Osteocyte (in vitro differentiated cells): ENCODE data around the gene RASSF5. TPM values are rescaled to one million over a fixed set of nuclear protein-coding genes. Genes with fewer than 3 reads are reported as not detected.

Experiments used
- DNase-seq: peaks from one replicate; pipeline ENCODE4 v3.0.0; 2021; ENCODE audit warnings: mixed read lengths; ENCODE audit not compliant: unreplicated experiment; ENCODE audit errors: extremely low spot score
- H3K27ac Mint-ChIP-seq: one replicate; pipeline ENCODE4 v1.8.0; 2021; ENCODE audit warnings: mild to moderate bottlenecking, mixed read lengths; ENCODE audit not compliant: unreplicated experiment
- H3K27me3 Mint-ChIP-seq: one replicate; pipeline ENCODE4 v1.8.0; 2021; ENCODE audit warnings: mixed read lengths; ENCODE audit not compliant: unreplicated experiment
- H3K36me3 Mint-ChIP-seq: one replicate; pipeline ENCODE4 v1.8.0; 2021; ENCODE audit warnings: mixed read lengths; ENCODE audit not compliant: unreplicated experiment
- H3K4me1 Mint-ChIP-seq: one replicate; pipeline ENCODE4 v1.8.0; 2021; ENCODE audit warnings: mixed read lengths; ENCODE audit not compliant: unreplicated experiment
- H3K4me3 Mint-ChIP-seq: one replicate; pipeline ENCODE4 v1.8.0; 2021; ENCODE audit warnings: mild to moderate bottlenecking, moderate library complexity, mixed read lengths; ENCODE audit not compliant: unreplicated experiment
- H3K9me3 Mint-ChIP-seq: one replicate; pipeline ENCODE4 v1.8.0; 2021; ENCODE audit warnings: mixed read lengths; ENCODE audit not compliant: unreplicated experiment
- total RNA-seq: library from RNA; stranded (reverse); gene quantifications from 2 replicates; pipeline ENCODE4 v1.2.1, GENCODE V29; 2021
- TF ChIP-seq, protein P1 (sequence below): fragments of 200-600 bp; sonication (generic); IDR thresholded peaks from 2 replicates; pipeline ENCODE4 v1.5.0; 2021; ENCODE audit warnings: antibody characterized with exemption, mild to moderate bottlenecking, moderate library complexity

The RASSF5 gene
- total RNA-seq, 1 donor from 2014 or later: not detected

DNA sequence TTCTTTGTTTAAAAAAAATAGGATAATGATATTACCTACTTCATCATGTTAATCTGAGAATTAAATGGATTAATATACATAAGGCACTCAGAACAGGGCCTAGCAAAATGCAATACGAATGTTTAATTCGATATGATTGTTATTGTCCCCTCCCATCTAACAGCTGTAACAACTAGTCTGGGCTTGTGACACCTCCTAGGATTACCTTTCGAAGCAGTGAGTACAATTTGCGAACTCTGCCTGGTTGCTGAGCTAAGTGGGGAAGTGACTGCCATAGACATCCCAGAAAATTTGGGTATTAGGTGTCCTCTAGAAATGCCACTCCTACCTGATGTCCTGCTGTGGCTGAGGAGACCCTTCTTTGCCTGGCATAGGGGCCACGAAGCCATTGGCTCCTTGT is 3.0 kb downstream of the RASSF5 start:
- H3K9me3 Mint-ChIP-seq: no peaks in the 10 kb centered on the region
- no peak overlapping the region for H3K4me3 Mint-ChIP-seq
- no peaks in the 10 kb centered on the region for H3K36me3 Mint-ChIP-seq
- TF ChIP-seq, protein P1, sequence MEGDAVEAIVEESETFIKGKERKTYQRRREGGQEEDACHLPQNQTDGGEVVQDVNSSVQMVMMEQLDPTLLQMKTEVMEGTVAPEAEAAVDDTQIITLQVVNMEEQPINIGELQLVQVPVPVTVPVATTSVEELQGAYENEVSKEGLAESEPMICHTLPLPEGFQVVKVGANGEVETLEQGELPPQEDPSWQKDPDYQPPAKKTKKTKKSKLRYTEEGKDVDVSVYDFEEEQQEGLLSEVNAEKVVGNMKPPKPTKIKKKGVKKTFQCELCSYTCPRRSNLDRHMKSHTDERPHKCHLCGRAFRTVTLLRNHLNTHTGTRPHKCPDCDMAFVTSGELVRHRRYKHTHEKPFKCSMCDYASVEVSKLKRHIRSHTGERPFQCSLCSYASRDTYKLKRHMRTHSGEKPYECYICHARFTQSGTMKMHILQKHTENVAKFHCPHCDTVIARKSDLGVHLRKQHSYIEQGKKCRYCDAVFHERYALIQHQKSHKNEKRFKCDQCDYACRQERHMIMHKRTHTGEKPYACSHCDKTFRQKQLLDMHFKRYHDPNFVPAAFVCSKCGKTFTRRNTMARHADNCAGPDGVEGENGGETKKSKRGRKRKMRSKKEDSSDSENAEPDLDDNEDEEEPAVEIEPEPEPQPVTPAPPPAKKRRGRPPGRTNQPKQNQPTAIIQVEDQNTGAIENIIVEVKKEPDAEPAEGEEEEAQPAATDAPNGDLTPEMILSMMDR: no peak
- no peak for DNase-seq
- no peak overlapping the region for H3K27ac Mint-ChIP-seq
- H3K4me1 Mint-ChIP-seq: peaks cover 14% of the 10 kb centered on the region
- peaks cover 65% of the 10 kb centered on the region for H3K27me3 Mint-ChIP-seq

DNA sequence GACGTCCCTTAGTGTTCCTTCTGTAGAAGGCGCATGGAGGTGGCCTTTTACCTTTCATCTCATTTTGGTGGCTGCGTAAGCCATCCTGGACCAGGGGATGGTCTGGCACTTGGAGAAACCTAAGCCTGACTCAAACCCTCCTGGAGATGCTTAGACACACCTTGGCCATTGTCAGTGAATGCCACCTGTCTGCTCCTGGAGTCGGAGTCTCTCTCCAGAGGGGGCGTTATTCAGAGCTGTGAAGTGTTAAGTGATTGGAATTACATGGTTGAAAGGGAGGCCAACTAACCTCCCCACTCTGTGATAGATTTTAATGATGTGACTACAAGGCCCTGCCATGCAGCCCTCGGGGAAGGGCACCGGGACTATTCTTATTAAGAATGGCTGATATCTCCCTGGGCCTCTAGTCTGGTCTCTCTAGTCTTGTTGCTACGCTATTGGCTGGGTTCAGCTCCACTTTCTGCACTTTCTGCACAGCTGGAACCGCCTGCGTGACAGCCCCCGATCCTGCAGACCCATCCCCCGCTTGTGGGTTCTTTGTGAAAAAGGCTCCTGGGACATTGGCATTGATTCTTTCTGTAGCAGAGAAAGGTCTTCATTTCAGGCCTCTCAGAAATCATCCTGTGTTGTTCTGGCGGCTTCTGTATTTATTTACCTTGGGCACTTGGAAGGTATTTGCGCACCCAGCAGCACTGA is 4.2 kb downstream of the RASSF5 start:
- H3K4me1 Mint-ChIP-seq: peaks cover 9% of the 10 kb centered on the region
- no peak overlapping the region for H3K4me3 Mint-ChIP-seq
- peaks cover 64% of the 10 kb centered on the region for H3K27me3 Mint-ChIP-seq
- H3K9me3 Mint-ChIP-seq: no peaks in the 10 kb centered on the region
- no peak overlapping the region for H3K27ac Mint-ChIP-seq
- DNase-seq: no peak
- TF ChIP-seq, protein P1: no peak
- H3K36me3 Mint-ChIP-seq: no peaks in the 10 kb centered on the region

DNA sequence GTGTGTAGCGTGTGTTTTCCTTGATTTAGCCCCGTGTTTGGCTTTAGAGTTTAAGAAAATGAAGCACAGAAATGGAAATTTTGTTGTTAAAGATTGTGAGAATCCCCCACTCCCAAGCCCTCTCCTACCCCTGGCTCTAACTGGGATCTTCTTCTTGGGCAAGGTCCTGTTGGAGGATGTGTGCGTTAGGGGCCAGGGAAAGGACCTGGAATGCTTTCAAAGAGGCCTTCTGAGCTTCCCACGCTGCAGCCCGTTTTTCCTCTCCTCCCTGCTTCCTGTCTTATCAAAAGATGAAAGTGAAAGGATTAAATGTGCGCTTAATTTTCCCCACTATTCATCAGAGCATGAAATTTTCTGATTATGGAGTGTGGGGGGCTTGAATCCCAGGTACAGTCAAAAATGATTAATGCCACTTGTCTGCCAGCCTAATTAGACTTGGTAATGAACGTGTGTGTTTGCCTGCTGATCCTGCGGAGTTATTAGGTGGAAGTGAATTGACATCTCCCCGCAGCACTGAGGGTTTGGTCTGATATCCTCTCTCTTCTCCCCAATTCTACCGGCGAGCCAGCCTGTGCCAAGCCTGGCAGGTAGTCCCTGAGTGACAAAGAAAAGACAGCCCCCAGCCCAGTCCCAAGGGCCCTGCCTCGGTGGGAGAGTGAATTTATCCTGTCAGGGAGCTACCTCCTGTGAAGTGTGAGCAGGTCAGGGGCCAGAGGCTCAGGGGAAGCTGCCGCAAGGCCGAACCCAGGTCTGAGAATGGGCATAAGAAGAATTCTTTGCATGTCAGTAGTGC is 4.9 kb downstream of the RASSF5 start:
- DNase-seq: no peak
- H3K27me3 Mint-ChIP-seq: peaks cover 62% of the 10 kb centered on the region
- H3K4me1 Mint-ChIP-seq: peaks cover 9% of the 10 kb centered on the region
- H3K9me3 Mint-ChIP-seq: no peaks in the 10 kb centered on the region
- H3K27ac Mint-ChIP-seq: no peak overlapping the region
- no peaks in the 10 kb centered on the region for H3K36me3 Mint-ChIP-seq
- TF ChIP-seq, protein P1: no peak
- H3K4me3 Mint-ChIP-seq: no peak overlapping the region

DNA sequence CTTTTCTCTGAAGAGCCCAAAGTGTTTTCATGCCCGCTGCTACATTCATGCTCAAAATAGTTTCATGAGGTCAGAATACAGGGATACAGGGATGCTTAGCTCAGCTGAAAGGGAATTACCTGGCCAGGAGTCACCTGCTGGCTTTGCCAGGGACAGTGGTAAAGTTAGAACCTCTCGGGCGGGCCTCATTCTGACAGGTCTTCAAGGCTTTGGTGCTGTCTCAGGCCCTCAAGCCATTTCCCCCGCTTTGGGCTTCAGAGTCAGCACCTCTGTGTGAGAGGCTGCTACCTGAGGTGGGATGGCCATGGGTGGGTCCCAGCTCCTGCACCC is 5.5 kb downstream of the RASSF5 start:
- TF ChIP-seq, protein P1: no peak
- Mint-ChIP-seq H3K36me3 (no peaks in the 10 kb centered on the region), H3K27me3 (peaks cover 62% of the 10 kb centered on the region), H3K4me1 (peaks cover 9% of the 10 kb centered on the region), H3K4me3 (no peak overlapping the region), H3K27ac (no peak overlapping the region), H3K9me3 (no peaks in the 10 kb centered on the region)
- DNase-seq: no peak

DNA sequence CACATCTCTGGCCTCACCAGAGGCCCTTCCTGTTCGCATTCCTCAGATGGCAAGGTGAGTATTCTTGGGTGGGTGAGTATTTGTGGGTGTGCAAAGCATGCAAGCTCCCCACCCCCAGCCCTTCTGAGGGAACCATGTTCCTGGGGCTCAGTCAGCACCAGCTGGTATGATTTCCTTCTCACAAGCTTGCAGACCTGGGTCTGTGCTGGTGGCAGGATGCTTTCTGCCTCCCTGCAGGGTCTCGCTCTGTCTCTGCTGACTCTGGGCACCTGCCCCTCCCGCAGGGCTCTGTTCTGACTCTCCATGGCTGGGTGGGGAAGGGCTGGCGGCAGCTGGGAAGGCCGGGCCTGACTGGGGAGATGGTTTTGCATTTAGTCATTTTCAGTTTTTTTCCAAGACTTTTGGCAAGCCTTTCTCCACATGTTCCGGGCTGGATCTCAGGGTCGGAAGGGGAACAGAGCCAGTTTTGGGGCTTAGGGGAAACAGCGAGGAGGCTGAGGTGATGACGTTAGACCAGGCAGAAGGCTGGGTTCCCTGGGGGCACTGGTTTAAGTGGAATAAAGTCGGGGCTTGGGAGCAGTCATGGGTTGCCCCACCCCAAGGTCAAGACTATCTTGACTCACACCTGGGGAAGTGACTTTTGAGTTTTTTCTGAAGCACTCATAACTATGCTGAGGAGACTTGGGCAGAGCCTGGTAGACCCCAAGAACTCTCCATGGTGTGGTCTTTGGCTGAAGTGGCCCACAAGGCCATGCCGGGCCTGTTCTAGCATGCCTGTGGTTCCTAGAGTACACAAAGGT is 6.2 kb downstream of the RASSF5 start:
- peaks cover 9% of the 10 kb centered on the region for H3K4me1 Mint-ChIP-seq
- no peaks in the 10 kb centered on the region for H3K36me3 Mint-ChIP-seq
- DNase-seq: no peak
- no peak overlapping the region for H3K27ac Mint-ChIP-seq
- H3K9me3 Mint-ChIP-seq: no peaks in the 10 kb centered on the region
- H3K27me3 Mint-ChIP-seq: peaks cover 58% of the 10 kb centered on the region
- no peak overlapping the region for H3K4me3 Mint-ChIP-seq
- TF ChIP-seq, protein P1: no peak
